Panc1 (cell line): ENCODE measurements around the gene ANG.

Experiments
- CTCF ChIP-seq: fragments of 450-650 bp; IDR thresholded peaks from 2 replicates; pipeline ENCODE4 v1.5.1; 2017; ENCODE audit warnings: mild to moderate bottlenecking
- POLR2AphosphoS5 ChIP-seq: IDR thresholded peaks from 2 replicates; pipeline ENCODE4 v1.6.1; 2012; ENCODE audit warnings: mild to moderate bottlenecking, low read depth, low read length, moderate library complexity
- REST ChIP-seq, 2 experiments: IDR thresholded peaks; 2 replicates each; pipeline ENCODE4 v1.6.1; 2011 to 2012; ENCODE audit warnings: low read depth in 2 of 2, control low read depth in 1 of 2, low read length in 1 of 2, mild to moderate bottlenecking in 1 of 2, moderate library complexity in 1 of 2; ENCODE audit not compliant: insufficient read depth in 1 of 2
- SIN3A ChIP-seq: IDR thresholded peaks from 2 replicates; pipeline ENCODE4 v1.6.1; 2012; ENCODE audit warnings: low read depth, mild to moderate bottlenecking, low read length, moderate library complexity, borderline replicate concordance; ENCODE audit not compliant: insufficient read depth
- TCF7L2 ChIP-seq: IDR thresholded peaks from 2 replicates; pipeline ENCODE4 v1.6.1; 2011; ENCODE audit warnings: mild to moderate bottlenecking, low read depth, low read length, inconsistent platforms

- TF ChIP-seq CTCF (peak; percentile 77), REST (IDR thresholded peaks at IDR 0.05; ENCODE audit: insufficient read depth in 1 of 2, low read depth in 2 of 2, low read length in 1 of 2) (no peak), SIN3A (no peak), POLR2AphosphoS5 (no peak), TCF7L2 (no peak)
These were observed 2.5 kb downstream of the ANG start for GRCh38 chr14:20690848-20691640.
